Liver (tissue), 3 donors: ENCODE measurements around the gene LYVE1.

ENCODE experiments used
- TAF1 ChIP-seq: conservative IDR thresholded peaks from 2 replicates; pipeline ENCODE4 v1.6.1; 2016; ENCODE audit warnings: antibody characterized with exemption, mild to moderate bottlenecking
- TF ChIP-seq, protein P1 (sequence below): IDR thresholded peaks from 2 replicates; pipeline ENCODE4 v1.6.1; 2016; ENCODE audit warnings: antibody characterized with exemption
- TF ChIP-seq, protein P2 (sequence below): fragments of 150-350 bp; IDR thresholded peaks from 2 replicates; pipeline ENCODE4 v1.5.1; 2017; ENCODE audit warnings: improper control_type of control experiment, low read depth, low read length; ENCODE audit not compliant: missing input control
- TF ChIP-seq, protein P3 (sequence below): IDR thresholded peaks from 2 replicates; pipeline ENCODE4 v1.6.1; 2016; ENCODE audit warnings: antibody characterized with exemption, mild to moderate bottlenecking
- donor health status: healthy.
- donor health status: healthy.

DNA sequence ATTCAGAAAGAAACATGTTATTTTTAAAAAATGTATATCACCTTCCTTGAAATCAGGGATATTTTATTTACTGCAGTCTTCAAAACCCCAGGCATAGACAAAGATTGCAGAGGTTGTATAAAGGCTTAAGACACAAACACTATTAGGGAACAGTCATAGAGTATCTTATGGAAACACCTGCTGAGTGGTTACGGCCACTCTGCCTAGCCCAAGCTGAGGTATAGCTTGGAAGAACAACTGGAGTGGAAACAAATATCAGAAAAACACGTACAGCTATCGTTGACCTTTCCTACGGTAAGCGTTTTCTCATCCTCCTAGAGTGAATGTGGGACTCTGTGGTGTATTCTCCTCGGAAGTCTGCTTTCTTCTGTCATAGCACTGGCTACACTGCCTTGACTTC, 30.4 kb upstream of the LYVE1 start:
- TF ChIP-seq, protein P1, sequence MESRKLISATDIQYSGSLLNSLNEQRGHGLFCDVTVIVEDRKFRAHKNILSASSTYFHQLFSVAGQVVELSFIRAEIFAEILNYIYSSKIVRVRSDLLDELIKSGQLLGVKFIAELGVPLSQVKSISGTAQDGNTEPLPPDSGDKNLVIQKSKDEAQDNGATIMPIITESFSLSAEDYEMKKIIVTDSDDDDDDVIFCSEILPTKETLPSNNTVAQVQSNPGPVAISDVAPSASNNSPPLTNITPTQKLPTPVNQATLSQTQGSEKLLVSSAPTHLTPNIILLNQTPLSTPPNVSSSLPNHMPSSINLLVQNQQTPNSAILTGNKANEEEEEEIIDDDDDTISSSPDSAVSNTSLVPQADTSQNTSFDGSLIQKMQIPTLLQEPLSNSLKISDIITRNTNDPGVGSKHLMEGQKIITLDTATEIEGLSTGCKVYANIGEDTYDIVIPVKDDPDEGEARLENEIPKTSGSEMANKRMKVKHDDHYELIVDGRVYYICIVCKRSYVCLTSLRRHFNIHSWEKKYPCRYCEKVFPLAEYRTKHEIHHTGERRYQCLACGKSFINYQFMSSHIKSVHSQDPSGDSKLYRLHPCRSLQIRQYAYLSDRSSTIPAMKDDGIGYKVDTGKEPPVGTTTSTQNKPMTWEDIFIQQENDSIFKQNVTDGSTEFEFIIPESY = no peak
- TF ChIP-seq, protein P2, sequence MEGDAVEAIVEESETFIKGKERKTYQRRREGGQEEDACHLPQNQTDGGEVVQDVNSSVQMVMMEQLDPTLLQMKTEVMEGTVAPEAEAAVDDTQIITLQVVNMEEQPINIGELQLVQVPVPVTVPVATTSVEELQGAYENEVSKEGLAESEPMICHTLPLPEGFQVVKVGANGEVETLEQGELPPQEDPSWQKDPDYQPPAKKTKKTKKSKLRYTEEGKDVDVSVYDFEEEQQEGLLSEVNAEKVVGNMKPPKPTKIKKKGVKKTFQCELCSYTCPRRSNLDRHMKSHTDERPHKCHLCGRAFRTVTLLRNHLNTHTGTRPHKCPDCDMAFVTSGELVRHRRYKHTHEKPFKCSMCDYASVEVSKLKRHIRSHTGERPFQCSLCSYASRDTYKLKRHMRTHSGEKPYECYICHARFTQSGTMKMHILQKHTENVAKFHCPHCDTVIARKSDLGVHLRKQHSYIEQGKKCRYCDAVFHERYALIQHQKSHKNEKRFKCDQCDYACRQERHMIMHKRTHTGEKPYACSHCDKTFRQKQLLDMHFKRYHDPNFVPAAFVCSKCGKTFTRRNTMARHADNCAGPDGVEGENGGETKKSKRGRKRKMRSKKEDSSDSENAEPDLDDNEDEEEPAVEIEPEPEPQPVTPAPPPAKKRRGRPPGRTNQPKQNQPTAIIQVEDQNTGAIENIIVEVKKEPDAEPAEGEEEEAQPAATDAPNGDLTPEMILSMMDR = no peak
- TF ChIP-seq, protein P3, sequence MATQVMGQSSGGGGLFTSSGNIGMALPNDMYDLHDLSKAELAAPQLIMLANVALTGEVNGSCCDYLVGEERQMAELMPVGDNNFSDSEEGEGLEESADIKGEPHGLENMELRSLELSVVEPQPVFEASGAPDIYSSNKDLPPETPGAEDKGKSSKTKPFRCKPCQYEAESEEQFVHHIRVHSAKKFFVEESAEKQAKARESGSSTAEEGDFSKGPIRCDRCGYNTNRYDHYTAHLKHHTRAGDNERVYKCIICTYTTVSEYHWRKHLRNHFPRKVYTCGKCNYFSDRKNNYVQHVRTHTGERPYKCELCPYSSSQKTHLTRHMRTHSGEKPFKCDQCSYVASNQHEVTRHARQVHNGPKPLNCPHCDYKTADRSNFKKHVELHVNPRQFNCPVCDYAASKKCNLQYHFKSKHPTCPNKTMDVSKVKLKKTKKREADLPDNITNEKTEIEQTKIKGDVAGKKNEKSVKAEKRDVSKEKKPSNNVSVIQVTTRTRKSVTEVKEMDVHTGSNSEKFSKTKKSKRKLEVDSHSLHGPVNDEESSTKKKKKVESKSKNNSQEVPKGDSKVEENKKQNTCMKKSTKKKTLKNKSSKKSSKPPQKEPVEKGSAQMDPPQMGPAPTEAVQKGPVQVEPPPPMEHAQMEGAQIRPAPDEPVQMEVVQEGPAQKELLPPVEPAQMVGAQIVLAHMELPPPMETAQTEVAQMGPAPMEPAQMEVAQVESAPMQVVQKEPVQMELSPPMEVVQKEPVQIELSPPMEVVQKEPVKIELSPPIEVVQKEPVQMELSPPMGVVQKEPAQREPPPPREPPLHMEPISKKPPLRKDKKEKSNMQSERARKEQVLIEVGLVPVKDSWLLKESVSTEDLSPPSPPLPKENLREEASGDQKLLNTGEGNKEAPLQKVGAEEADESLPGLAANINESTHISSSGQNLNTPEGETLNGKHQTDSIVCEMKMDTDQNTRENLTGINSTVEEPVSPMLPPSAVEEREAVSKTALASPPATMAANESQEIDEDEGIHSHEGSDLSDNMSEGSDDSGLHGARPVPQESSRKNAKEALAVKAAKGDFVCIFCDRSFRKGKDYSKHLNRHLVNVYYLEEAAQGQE = no peak
- TF ChIP-seq TAF1 = no peak
